Effector memory CD4-positive, alpha-beta T cell (primary cell): Measurements from ENCODE around the gene CCDC63.

Experiments used
- DNase-seq, 3 donors: peaks; one replicate each; pipeline ENCODE4 v3.0.0-alpha.2; 2020
- H3K27ac ChIP-seq: 2 replicates; pipeline ENCODE4 v1.7.0; 2013; ENCODE audit warnings: mild to moderate bottlenecking, low read length, moderate library complexity; ENCODE audit not compliant: insufficient read depth, poor library complexity, severe bottlenecking
- H3K27me3 ChIP-seq: replicated peaks from 2 replicates; pipeline ENCODE4 v1.7.0; 2013; ENCODE audit warnings: mild to moderate bottlenecking, low read length; ENCODE audit not compliant: insufficient read depth, control insufficient read depth, poor library complexity, severe bottlenecking
- H3K36me3 ChIP-seq: 2 replicates; pipeline ENCODE4 v1.7.0; 2013; ENCODE audit warnings: mild to moderate bottlenecking, low read length, moderate library complexity; ENCODE audit not compliant: control insufficient read depth, insufficient read depth
- H3K4me1 ChIP-seq: 2 replicates; pipeline ENCODE4 v1.7.0; 2013; ENCODE audit warnings: low read length, mild to moderate bottlenecking; ENCODE audit not compliant: control insufficient read depth, insufficient read depth, poor library complexity, severe bottlenecking
- H3K4me3 ChIP-seq: 2 replicates; pipeline ENCODE4 v1.7.0; 2013; ENCODE audit warnings: low read length, low read depth, mild to moderate bottlenecking; ENCODE audit not compliant: insufficient read depth, poor library complexity, severe bottlenecking
- H3K9me3 ChIP-seq: 2 replicates; pipeline ENCODE4 v1.7.0; 2013; ENCODE audit warnings: mild to moderate bottlenecking, low read length, moderate library complexity; ENCODE audit not compliant: control insufficient read depth

Gene CCDC63

DNA sequence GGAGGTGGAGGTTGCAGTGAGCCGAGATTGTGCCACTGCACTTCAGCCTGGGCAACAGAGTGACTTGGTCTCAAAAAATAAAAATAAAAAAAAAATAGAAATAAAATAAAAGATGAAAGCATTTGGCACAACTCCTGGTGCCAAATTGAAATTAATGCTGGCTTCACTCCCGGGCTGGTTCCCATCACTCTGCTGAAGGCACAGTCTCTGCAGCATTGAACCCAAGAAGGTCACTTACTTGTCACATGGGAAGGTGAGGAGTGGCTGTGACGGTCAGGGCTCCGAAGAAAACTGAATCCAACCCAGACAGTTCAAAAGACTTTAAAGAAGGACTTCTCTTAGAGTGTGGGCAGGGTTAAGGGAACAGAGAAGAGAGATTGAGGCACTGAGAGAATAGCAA lies 10.5 kb upstream of the CCDC63 start:
- H3K4me1 ChIP-seq: no peaks in the 10 kb centered on the region
- H3K27ac ChIP-seq: no peak overlapping the region
- H3K36me3 ChIP-seq: no peaks in the 10 kb centered on the region
- DNase-seq: no peak
- no peaks in the 10 kb centered on the region for H3K9me3 ChIP-seq
- no peak overlapping the region for H3K4me3 ChIP-seq
- H3K27me3 ChIP-seq: no peaks in the 10 kb centered on the region

DNA sequence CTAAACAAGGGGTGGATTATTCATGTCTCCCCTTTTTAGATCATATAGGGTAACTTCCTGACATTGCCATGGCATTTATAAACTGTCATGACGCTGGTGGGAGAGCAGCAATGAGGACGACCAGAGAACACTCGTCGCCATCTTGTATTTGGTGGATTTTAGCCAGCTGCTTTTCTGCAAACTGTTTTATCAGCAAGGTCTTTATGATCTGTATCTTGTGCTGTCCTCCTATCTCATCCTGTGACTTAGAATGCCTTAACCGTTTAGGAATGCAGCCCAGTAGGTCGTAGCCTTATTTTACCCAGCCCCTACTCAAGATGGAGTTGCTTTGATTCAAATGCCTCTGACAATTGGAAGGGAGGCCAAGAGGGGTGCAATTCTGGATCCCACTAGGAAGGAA lies 5.8 kb upstream of the CCDC63 start:
- DNase-seq: no peak
- no peaks in the 10 kb centered on the region for H3K27me3 ChIP-seq
- no peaks in the 10 kb centered on the region for H3K36me3 ChIP-seq
- H3K4me1 ChIP-seq: no peaks in the 10 kb centered on the region
- H3K27ac ChIP-seq: no peak overlapping the region
- no peak overlapping the region for H3K4me3 ChIP-seq
- no peaks in the 10 kb centered on the region for H3K9me3 ChIP-seq

DNA sequence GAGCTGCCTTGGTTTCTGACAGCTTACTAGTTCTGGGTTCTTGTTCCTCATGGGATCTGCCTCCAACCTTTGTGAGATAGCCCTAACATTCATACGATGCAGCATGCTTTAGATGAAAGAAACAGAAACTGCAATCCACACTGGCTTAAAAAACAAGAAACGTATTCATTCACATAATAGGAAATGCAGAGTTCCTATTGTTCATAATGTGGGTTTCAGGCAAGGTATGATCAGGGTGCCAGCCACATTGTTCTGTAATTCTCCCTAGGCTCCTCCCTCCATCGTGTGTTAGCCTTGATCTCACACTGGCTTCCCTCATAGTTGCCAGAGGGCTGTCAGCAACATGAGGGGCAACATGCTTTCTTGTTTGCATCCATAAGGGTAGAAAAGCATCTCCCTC lies 2.7 kb upstream of the CCDC63 start:
- no peaks in the 10 kb centered on the region for H3K36me3 ChIP-seq
- no peaks in the 10 kb centered on the region for H3K27me3 ChIP-seq
- no peak overlapping the region for H3K27ac ChIP-seq
- H3K9me3 ChIP-seq: no peaks in the 10 kb centered on the region
- DNase-seq: no peak
- no peak overlapping the region for H3K4me3 ChIP-seq
- no peaks in the 10 kb centered on the region for H3K4me1 ChIP-seq

GRCh38 chr12:110844551-110845338 lies 2.0 kb upstream of the CCDC63 start:
- no peak overlapping the region for H3K4me3 ChIP-seq
- H3K36me3 ChIP-seq: no peaks in the 10 kb centered on the region
- H3K27ac ChIP-seq: no peak overlapping the region
- no peaks in the 10 kb centered on the region for H3K4me1 ChIP-seq
- no peaks in the 10 kb centered on the region for H3K9me3 ChIP-seq
- no peaks in the 10 kb centered on the region for H3K27me3 ChIP-seq
- DNase-seq: no peak

GRCh38 chr12:110845339-110845682 lies 1.5 kb upstream of the CCDC63 start:
- Histone ChIP-seq H3K27ac (no peak overlapping the region), H3K36me3 (no peaks in the 10 kb centered on the region), H3K4me3 (no peak overlapping the region), H3K9me3 (no peaks in the 10 kb centered on the region), H3K4me1 (no peaks in the 10 kb centered on the region), H3K27me3 (no peaks in the 10 kb centered on the region)
- DNase-seq: no peak

DNA sequence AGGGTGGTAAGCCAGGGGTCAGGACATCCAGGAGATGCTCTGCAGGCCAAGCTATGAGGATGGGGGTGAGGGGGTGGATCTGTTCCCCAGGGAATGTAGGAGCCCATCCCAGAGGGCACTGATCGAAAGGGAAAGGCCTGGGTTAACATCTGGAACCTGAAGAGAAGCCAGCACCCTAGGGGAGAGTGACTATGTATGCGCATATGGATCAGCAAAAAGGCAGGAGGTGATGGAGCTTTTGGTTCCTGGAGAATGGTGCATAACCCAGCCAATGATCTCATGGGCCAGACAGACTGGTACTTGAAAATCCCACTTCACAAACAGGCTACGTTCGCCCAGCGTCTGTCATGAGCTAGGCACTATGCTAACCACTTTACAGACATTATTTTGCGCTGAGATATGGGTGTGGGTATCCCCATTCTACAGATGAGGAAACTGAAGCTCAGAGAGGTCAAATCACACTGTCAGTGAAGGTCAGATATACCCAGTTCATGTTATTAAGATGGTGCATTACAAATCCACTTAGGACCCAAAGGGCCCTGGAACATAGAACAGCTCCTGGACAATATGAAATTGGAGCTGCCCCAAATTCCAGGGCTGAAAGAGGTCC lies 1.6 kb downstream of the CCDC63 start:
- Histone ChIP-seq H3K4me3 (no peak overlapping the region), H3K4me1 (no peaks in the 10 kb centered on the region), H3K27ac (no peak overlapping the region), H3K9me3 (no peaks in the 10 kb centered on the region), H3K36me3 (no peaks in the 10 kb centered on the region), H3K27me3 (no peaks in the 10 kb centered on the region)
- DNase-seq: no peak

- DNase-seq: no peak
- Histone ChIP-seq H3K4me1 (no peaks in the 10 kb centered on the region), H3K27me3 (no peaks in the 10 kb centered on the region), H3K27ac (no peak overlapping the region), H3K9me3 (no peaks in the 10 kb centered on the region), H3K4me3 (no peak overlapping the region), H3K36me3 (no peaks in the 10 kb centered on the region)
Observed at GRCh38 chr12:110849221-110849620, 2.4 kb downstream of the CCDC63 start.

DNA sequence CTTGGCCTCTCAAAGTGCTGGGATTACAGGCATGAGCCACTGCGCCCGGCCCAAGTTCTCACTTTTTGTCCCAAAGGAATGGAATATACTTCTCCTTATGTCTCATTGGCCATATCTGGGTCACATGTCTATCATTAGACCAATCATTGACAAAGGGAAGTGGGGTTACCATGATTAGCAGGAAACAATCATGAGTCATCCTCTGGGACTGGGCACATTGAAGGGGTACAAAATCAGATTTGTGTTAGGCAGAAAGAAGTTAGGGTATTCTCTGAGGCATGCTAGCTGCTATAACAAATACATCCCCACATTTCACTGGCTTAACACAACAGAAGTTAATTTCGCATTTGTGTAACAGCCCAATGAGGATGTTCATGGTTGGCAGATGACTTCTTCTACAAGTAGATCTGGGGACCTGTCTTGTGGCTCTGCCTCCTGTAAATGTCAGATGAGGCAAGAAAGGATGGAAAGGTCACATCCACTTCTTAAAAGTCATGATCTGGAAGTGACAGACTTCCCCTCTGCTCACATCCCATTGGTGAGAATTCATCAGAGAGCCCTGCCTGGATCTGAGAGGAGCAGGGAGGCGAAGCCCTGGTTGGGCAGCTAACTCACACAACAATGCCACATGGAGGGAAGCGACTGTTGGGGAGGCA lies 3.1 kb downstream of the CCDC63 start:
- H3K4me3 ChIP-seq: no peak overlapping the region
- no peaks in the 10 kb centered on the region for H3K9me3 ChIP-seq
- H3K4me1 ChIP-seq: no peaks in the 10 kb centered on the region
- no peaks in the 10 kb centered on the region for H3K36me3 ChIP-seq
- no peak overlapping the region for H3K27ac ChIP-seq
- no peak for DNase-seq
- H3K27me3 ChIP-seq: no peaks in the 10 kb centered on the region

DNA sequence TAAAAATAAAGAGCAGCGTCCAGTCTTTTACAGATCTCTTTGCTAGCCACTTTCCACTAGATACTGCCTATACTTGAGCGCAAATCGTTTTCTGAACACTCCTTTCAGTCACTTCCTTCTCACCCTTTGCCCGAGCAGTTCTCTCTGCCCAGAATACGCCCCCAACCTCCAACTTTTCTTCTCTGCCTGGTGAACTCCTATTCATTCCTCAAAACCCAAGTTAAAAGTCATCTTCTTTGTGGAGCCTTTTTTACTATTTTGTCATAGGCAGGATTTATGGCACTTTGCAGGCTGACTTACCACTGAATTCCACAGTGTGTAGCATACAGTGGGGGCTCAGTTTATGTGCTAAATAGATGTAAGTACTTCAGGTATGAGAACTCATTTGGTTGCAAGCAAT lies 4.0 kb downstream of the CCDC63 start:
- Histone ChIP-seq H3K9me3 (no peaks in the 10 kb centered on the region), H3K4me1 (no peaks in the 10 kb centered on the region), H3K27ac (no peak overlapping the region), H3K4me3 (no peak overlapping the region), H3K36me3 (no peaks in the 10 kb centered on the region), H3K27me3 (no peaks in the 10 kb centered on the region)
- DNase-seq: no peak

DNA sequence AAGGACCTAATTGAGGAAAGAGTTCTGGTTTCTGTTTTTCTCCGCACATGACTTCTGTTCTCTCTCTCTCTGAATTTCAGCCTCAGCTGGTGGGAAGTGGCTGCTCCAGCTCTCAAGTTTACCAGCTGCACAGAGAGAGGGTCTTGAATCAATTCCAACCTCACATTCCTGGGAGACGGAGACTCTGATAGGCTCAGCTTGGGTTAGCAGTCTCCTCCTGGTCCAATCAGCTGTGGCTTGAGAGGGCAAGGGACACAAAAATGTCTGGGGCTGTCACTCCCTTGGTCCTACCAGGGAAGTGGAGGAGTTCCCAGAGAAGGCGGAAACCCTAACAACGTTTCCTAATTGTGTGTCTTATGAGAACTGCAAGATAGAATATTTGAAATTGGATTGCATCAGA lies 7.0 kb downstream of the CCDC63 start:
- Histone ChIP-seq H3K36me3 (no peaks in the 10 kb centered on the region), H3K27ac (no peak overlapping the region), H3K4me1 (no peaks in the 10 kb centered on the region), H3K4me3 (no peak overlapping the region), H3K9me3 (no peaks in the 10 kb centered on the region), H3K27me3 (no peaks in the 10 kb centered on the region)
- no peak for DNase-seq
